A673 (cell line): Measurements from ENCODE around the gene UTP11. TPM values are rescaled to one million over a fixed set of nuclear protein-coding genes. Genes with fewer than 3 reads are reported as not detected.

ENCODE experiments used
- BruUV-seq: library from RNA; stranded (reverse); fragments of 400-500 nt; replicated peaks from 2 replicates; lab custom pipeline; 2021; lab: Mats Ljungman, UMichigan
- CTCF ChIA-PET: fragments of 300-600 bp; sonication (Branson Sonifier 250); formaldehyde crosslinking; loops from one replicate; lab custom pipeline; 2022; ENCODE audit warnings: antibody characterized with exemption; lab: Charles Lee
- POLR2A ChIA-PET: fragments of 300-600 bp; sonication (Branson Sonifier 250); formaldehyde crosslinking; loops from one replicate; lab custom pipeline; 2022; ENCODE audit warnings: antibody characterized with exemption; ENCODE audit not compliant: low non-redundant PET; lab: Charles Lee
- DNase-seq: peaks from one replicate; pipeline ENCODE4 v3.0.0-alpha.2; 2015; ENCODE audit warnings: low spot score
- H3K27ac ChIP-seq: fragments of 200-600 bp; sonication (generic); 2 replicates; pipeline ENCODE4 v1.5.1; 2016; ENCODE audit warnings: mixed run types, low read depth, mild to moderate bottlenecking, mixed read lengths, antibody characterized with exemption, low read length; ENCODE audit not compliant: poor library complexity, severe bottlenecking
- H3K27me3 ChIP-seq: fragments of 200-600 bp; sonication (generic); replicated peaks from 2 replicates; pipeline ENCODE4 v1.6.1; 2017; ENCODE audit warnings: mixed run types, low read depth, mild to moderate bottlenecking, mixed read lengths, antibody characterized with exemption, low read length; ENCODE audit not compliant: insufficient read depth, poor library complexity
- H3K36me3 ChIP-seq: fragments of 200-600 bp; sonication (generic); 2 replicates; pipeline ENCODE4 v1.6.1; 2016; ENCODE audit warnings: mixed run types, mild to moderate bottlenecking, mixed read lengths, antibody characterized with exemption, low read length; ENCODE audit not compliant: insufficient read depth, poor library complexity, severe bottlenecking
- H3K4me1 ChIP-seq: fragments of 200-600 bp; sonication (generic); 2 replicates; pipeline ENCODE4 v1.6.1; 2017; ENCODE audit warnings: mixed run types, mild to moderate bottlenecking, mixed read lengths, antibody characterized with exemption, low read length; ENCODE audit not compliant: insufficient read depth, poor library complexity, severe bottlenecking
- H3K4me3 ChIP-seq: fragments of 200-600 bp; sonication (generic); 2 replicates; pipeline ENCODE4 v1.5.1; 2016; ENCODE audit warnings: low read depth, mixed run types, mild to moderate bottlenecking, mixed read lengths, low read length; ENCODE audit not compliant: poor library complexity, severe bottlenecking
- H3K9me3 ChIP-seq: fragments of 200-600 bp; sonication (generic); 2 replicates; pipeline ENCODE4 v1.6.1; 2016; ENCODE audit warnings: mixed run types, low read depth, mild to moderate bottlenecking, mixed read lengths, antibody characterized with exemption, low read length; ENCODE audit not compliant: poor library complexity, severe bottlenecking
- CTCF ChIP-seq: fragments of 300-800, 200-600 bp; sonication (generic); conservative IDR thresholded peaks from 2 replicates; pipeline ENCODE4 v1.5.1; 2017; ENCODE audit warnings: low read depth, mild to moderate bottlenecking, antibody characterized with exemption, low read length, moderate library complexity, mixed read lengths
- EZH2 ChIP-seq: fragments of 200-600 bp; sonication (generic); IDR thresholded peaks from 2 replicates; pipeline ENCODE4 v1.6.1; 2017; ENCODE audit warnings: borderline replicate concordance, low read depth, mild to moderate bottlenecking, mixed read lengths, antibody characterized with exemption, low read length; ENCODE audit not compliant: poor library complexity, severe bottlenecking
- intact Hi-C: fragments of 100-400 bp; cut with micrococcal nuclease; formaldehyde crosslinking; loops from one replicate; pipeline ENCODE4 v1.10.0; 2022; ENCODE audit not compliant: unreplicated experiment
- total RNA-seq: library from RNA; stranded (reverse); gene quantifications from 2 replicates; pipeline ENCODE4 v1.2.3, GENCODE V29; 2021

UTP11 gene
- total RNA-seq, 1 experiment from 2014 or later = 113 TPM

DNA sequence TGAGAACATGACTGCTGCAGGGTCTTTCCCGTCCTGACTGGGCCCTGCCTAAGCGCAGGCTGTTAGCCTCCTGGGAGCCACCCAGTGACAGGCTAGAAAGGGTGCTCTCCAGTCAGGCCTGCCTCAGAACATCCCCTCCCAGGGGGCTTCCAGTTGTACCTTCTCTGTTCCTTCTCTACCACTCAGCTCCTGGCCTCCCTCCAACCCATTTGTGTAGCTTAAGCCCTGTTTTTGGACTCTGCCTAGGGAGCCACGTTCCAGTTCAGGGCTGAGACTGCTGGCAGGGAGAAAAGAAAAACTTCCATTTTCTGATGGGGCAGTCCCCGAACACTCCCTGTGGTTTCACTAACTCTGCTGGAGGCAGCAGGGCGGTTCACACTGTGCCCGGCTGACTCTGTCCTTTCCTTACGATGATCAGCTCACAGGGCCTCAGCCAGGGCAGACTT, 49.4 kb downstream of the UTP11 start:
- ChIA-PET CTCF (interaction anchor here (0.7 to 2.4 kb wide), 3 partner anchors 10 to 21 kb away, joined by 3 to 20 read pairs (median 4); partner anchors contain the start of gene POU3F1), POLR2A (no interaction called here)
- H3K4me3 ChIP-seq = peak overlapping the region; percentile 9
- no peaks in the 10 kb centered on the region for H3K9me3 ChIP-seq
- H3K36me3 ChIP-seq = no peaks in the 10 kb centered on the region
- DNase-seq = peak; percentile 92
- no TSS peak for BruUV-seq
- H3K27ac ChIP-seq = peak overlapping the region; percentile 99
- peaks cover 84% of the 10 kb centered on the region for H3K4me1 ChIP-seq
- TF ChIP-seq CTCF (no peak), EZH2 (no peak)
- intact Hi-C loops = loop anchor here (1.0 to 2.0 kb wide), 3 partner anchors 425 to 667 kb away; no protein-coding TSS in a partner anchor
- H3K27me3 ChIP-seq = no peaks in the 10 kb centered on the region

DNA sequence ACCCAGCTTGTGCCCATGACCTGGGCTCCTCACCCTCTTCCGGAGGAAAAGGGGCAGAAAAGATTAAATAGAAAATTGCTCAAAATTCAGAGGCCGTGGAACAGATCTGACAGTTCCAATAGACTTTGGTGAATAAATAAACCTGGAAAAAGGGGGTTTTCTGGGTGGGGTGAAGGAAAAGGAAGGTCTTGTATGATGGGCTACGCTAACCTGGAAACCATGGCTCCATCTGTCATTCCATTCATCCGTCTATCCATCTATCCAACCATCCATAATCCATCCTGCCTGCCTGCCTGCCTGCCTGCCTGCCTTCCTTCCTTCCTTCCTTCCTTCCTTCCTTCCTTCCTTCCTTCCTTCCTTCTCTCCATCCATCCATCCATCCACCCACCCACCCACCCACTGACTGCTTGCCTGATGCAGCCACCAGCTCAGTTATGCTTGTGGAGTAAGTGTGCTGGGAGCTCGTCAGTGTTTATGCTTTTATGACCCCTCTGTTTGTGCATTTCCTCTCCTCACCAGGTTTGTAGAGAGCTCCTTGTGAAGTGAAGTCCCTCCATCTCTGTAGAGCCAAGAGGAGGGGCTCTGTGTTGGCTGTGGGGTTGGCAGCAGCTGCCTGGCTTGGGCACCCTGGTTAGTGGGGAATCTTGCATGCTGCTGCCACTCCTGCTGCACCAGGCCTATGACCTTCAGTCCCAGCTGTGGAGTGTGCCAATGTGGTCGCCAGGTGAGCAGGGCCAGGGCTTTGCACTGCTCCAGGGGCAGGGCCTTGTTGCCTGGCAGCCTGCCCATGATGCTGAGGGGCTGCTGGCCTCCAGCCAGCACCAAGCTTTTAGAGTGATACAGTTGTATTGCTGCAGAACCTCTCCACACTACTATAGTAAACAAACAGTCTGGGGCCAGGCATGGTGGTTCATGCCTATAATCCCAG, 50.1 kb downstream of the UTP11 start:
- ChIA-PET POLR2A (interaction anchor here (0.6 to 0.8 kb wide), 3 partner anchors 37 to 67 kb away, joined by 4 to 9 read pairs (median 5); no protein-coding TSS in a partner anchor), CTCF (interaction anchor here (0.6 to 2.4 kb wide), 4 partner anchors 10 to 55 kb away, joined by 3 to 20 read pairs (median 4); partner anchors contain the start of gene POU3F1)
- no peaks in the 10 kb centered on the region for H3K36me3 ChIP-seq

More for the DNA sequence above, 50.1 kb downstream of the UTP11 start:
- peaks cover 91% of the 10 kb centered on the region for H3K4me1 ChIP-seq
- H3K27me3 ChIP-seq = no peaks in the 10 kb centered on the region
- no TSS peak for BruUV-seq
- H3K4me3 ChIP-seq = peak overlapping the region; percentile 9
- intact Hi-C loops = loop anchor here (1.0 to 2.0 kb wide), 3 partner anchors 425 to 666 kb away; no protein-coding TSS in a partner anchor
- H3K9me3 ChIP-seq = no peaks in the 10 kb centered on the region
- TF ChIP-seq EZH2 (no peak), CTCF (no peak)
- DNase-seq = peak; percentile 98
- peak overlapping the region; percentile 99 for H3K27ac ChIP-seq
